CD4-positive, alpha-beta T cell (primary cell): ENCODE results near the gene CPA4. TPM values are rescaled to one million over a fixed set of nuclear protein-coding genes. Genes with fewer than 3 reads are reported as not detected.

ENCODE experiments used
- ATAC-seq: fragments of 200-7000 bp; cut with Tn5 transposase; one replicate; pipeline ENCODE4 v1.10.0; 2022; ENCODE audit warnings: mild to moderate bottlenecking; ENCODE audit not compliant: poor library complexity
- CTCF ChIA-PET: fragments of 350-600 bp; sonication (Branson Sonifier 250); formaldehyde crosslinking; loops from one replicate; lab custom pipeline; 2021; ENCODE audit warnings: antibody characterized with exemption, inconsistent platforms; lab: Charles Lee
- POLR2A ChIA-PET: fragments of 350-600 bp; sonication (Branson Sonifier 250); formaldehyde crosslinking; loops from one replicate; lab custom pipeline; 2021; ENCODE audit warnings: antibody characterized with exemption, inconsistent platforms; lab: Charles Lee
- DNase-seq, 14 experiments: peaks; one replicate each; pipeline ENCODE4 v3.0.0-alpha.2; 2013 to 2020; ENCODE audit warnings: mixed read lengths in 2 of 14
- H3K27ac ChIP-seq, 2 donors: one replicate each; pipeline versions ENCODE4 v1.5.1 to v1.7.0; 2013; ENCODE audit warnings: low read length in 2 of 2, low read depth in 1 of 2, mild to moderate bottlenecking in 1 of 2
- H3K27me3 ChIP-seq, 2 experiments: 1 replicate in 1 of 2; 2 replicates in 1 of 2; pipeline versions ENCODE4 v1.6.1 to v1.7.0; 2013; ENCODE audit warnings: low read length in 2 of 2, control low read depth in 1 of 2, mild to moderate bottlenecking in 1 of 2, moderate library complexity in 1 of 2; ENCODE audit not compliant: insufficient read depth in 2 of 2, control insufficient read depth in 1 of 2
- H3K36me3 ChIP-seq: one replicate; pipeline ENCODE4 v1.6.1; 2013; ENCODE audit warnings: low read length, control low read depth; ENCODE audit not compliant: insufficient read depth
- H3K4me1 ChIP-seq: one replicate; pipeline ENCODE4 v1.6.1; 2013; ENCODE audit warnings: low read length, control low read depth; ENCODE audit not compliant: insufficient read depth
- H3K4me3 ChIP-seq: one replicate; pipeline ENCODE4 v1.5.1; 2013; ENCODE audit warnings: mild to moderate bottlenecking, low read length, moderate library complexity
- H3K9me3 ChIP-seq, 2 experiments: 1 replicate in 1 of 2; 2 replicates in 1 of 2; pipeline versions ENCODE4 v1.6.1 to v1.7.0; 2013; ENCODE audit warnings: low read length in 2 of 2, mild to moderate bottlenecking in 2 of 2, control low read depth in 1 of 2, moderate library complexity in 1 of 2; ENCODE audit not compliant: control insufficient read depth in 1 of 2, insufficient read depth in 1 of 2
- H3K27ac Mint-ChIP-seq: one replicate; pipeline ENCODE4 v1.8.0; 2020; ENCODE audit warnings: mixed read lengths
- H3K27me3 Mint-ChIP-seq: one replicate; pipeline ENCODE4 v1.8.0; 2021; ENCODE audit warnings: mixed read lengths
- H3K36me3 Mint-ChIP-seq: one replicate; pipeline ENCODE4 v1.8.0; 2021; ENCODE audit warnings: low read depth, mixed read lengths
- H3K4me1 Mint-ChIP-seq: one replicate; pipeline ENCODE4 v1.8.0; 2021; ENCODE audit warnings: low read depth, mixed read lengths
- H3K4me3 Mint-ChIP-seq: one replicate; pipeline ENCODE4 v1.8.0; 2020; ENCODE audit warnings: mild to moderate bottlenecking, mixed read lengths
- H3K9me3 Mint-ChIP-seq: one replicate; pipeline ENCODE4 v1.8.0; 2020; ENCODE audit warnings: mixed read lengths
- intact Hi-C, 2 experiments: fragments of 100-400 bp; cut with DNase I in 1 of 2; cut with micrococcal nuclease in 1 of 2; formaldehyde crosslinking; loops; one replicate each; pipeline versions ENCODE4 v1.15.1 to v1.9.0; 2023 to 2025; cut with DNase I, micrococcal nuclease
- total RNA-seq, 174 experiments: library from RNA in 2 of 174; stranded (reverse) in 2 of 174; gene quantifications; one replicate each; pipeline ENCODE4 v1.2.3 and lab custom pipeline; 2021 to 2026
- TF ChIP-seq, protein P1 (sequence below): fragments of 200-600 bp; IDR thresholded peaks from one replicate; pipeline ENCODE4 v1.8.0; 2022; ENCODE audit warnings: antibody characterized with exemption, mild to moderate bottlenecking

CPA4 gene
- total RNA-seq, 2 experiments from 2014 or later = not detected

DNA sequence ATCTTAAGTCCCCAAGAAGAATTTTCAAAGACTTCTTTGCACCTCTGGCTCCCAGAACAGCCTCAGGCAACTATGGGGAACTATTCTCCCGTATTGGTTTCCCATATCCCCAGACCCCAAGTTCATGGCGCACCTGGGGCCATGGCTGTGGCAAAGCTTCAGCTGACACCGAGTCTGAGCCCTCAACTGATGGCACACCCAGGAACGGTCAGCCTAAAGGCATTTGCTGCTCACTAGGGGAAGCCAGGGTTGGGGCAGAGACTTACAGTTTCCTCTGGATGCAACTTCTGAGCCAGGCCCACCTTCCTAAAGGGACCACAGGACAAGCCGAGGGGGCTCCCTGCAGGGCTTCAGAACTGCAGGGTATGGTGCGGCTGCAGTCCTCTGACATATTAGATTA lies 73.6 kb downstream of the CPA4 start:
- ChIA-PET CTCF (no interaction called here), POLR2A (no interaction called here)
- TF ChIP-seq, protein P1, sequence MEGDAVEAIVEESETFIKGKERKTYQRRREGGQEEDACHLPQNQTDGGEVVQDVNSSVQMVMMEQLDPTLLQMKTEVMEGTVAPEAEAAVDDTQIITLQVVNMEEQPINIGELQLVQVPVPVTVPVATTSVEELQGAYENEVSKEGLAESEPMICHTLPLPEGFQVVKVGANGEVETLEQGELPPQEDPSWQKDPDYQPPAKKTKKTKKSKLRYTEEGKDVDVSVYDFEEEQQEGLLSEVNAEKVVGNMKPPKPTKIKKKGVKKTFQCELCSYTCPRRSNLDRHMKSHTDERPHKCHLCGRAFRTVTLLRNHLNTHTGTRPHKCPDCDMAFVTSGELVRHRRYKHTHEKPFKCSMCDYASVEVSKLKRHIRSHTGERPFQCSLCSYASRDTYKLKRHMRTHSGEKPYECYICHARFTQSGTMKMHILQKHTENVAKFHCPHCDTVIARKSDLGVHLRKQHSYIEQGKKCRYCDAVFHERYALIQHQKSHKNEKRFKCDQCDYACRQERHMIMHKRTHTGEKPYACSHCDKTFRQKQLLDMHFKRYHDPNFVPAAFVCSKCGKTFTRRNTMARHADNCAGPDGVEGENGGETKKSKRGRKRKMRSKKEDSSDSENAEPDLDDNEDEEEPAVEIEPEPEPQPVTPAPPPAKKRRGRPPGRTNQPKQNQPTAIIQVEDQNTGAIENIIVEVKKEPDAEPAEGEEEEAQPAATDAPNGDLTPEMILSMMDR = no peak
- H3K36me3 ChIP-seq = no peaks in the 10 kb centered on the region
- H3K27me3 ChIP-seq = peaks cover 0 to 2% of the 10 kb centered on the region in 2 experiments
- ATAC-seq = no peak
- DNase-seq = no peak
- H3K4me1 ChIP-seq = peaks cover 24% of the 10 kb centered on the region
- Mint-ChIP-seq H3K36me3 (no peaks in the 10 kb centered on the region), H3K27me3 (no peaks in the 10 kb centered on the region), H3K4me1 (peaks cover 33% of the 10 kb centered on the region), H3K4me3 (no peak overlapping the region), H3K9me3 (no peaks in the 10 kb centered on the region), H3K27ac (peak overlapping the region; percentile 73)
- peak overlapping the region; percentile 36 for H3K4me3 ChIP-seq
- H3K9me3 ChIP-seq = no peaks in the 10 kb centered on the region
- intact Hi-C loops = no loop called here
- H3K27ac ChIP-seq = peak overlapping the region in 1 of 2 donors; percentile 15

DNA sequence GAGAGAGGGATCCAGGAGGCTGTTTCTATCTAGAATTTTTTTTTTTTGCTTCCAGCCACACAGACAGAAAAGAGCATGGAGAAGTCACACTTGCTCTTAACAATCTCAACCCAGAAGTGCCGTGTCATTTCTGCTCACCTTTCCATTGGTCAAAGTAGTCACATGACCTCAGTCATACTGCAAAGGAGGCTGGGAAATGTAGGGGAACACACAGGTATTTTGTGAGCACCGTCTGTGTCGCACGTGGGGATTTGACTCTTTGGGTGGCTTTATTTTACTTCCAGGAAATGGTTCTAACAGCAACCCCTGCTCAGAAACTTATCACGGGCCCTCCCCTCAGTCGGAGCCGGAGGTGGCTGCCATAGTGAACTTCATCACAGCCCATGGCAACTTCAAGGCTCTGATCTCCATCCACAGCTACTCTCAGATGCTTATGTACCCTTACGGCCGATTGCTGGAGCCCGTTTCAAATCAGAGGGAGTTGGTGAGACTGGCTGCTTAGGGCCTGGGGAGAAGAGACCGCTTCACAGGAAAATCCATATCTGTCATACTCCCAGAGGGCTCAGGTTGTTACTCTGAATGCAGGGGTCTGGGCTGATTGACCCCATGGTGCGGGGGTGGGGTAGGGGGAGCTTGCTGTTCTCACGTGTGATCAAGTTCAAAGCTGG lies 74.3 kb downstream of the CPA4 start:
- Mint-ChIP-seq H3K36me3 (no peaks in the 10 kb centered on the region), H3K27me3 (no peaks in the 10 kb centered on the region), H3K27ac (peak overlapping the region; percentile 73), H3K4me1 (peaks cover 33% of the 10 kb centered on the region), H3K9me3 (no peaks in the 10 kb centered on the region), H3K4me3 (peak overlapping the region; percentile 48)
- Histone ChIP-seq H3K4me3 (peak overlapping the region; percentile 36), H3K4me1 (peaks cover 24% of the 10 kb centered on the region), H3K9me3 (no peaks in the 10 kb centered on the region), H3K36me3 (no peaks in the 10 kb centered on the region), H3K27ac (peak overlapping the region in 1 of 2 donors; percentile 59), H3K27me3 (no peaks in the 10 kb centered on the region)
- ChIA-PET CTCF (interaction anchor here (1.1 kb wide), 1 partner anchor 40 kb away, joined by 3 read pairs; no protein-coding TSS in a partner anchor), POLR2A (no interaction called here)
- peak; percentile 73 for ATAC-seq
- peak in 5 of 14 experiments; percentile 18 to 71 (median 53) for DNase-seq
- TF ChIP-seq, protein P1 = no peak
- intact Hi-C loops = no loop called here

DNA sequence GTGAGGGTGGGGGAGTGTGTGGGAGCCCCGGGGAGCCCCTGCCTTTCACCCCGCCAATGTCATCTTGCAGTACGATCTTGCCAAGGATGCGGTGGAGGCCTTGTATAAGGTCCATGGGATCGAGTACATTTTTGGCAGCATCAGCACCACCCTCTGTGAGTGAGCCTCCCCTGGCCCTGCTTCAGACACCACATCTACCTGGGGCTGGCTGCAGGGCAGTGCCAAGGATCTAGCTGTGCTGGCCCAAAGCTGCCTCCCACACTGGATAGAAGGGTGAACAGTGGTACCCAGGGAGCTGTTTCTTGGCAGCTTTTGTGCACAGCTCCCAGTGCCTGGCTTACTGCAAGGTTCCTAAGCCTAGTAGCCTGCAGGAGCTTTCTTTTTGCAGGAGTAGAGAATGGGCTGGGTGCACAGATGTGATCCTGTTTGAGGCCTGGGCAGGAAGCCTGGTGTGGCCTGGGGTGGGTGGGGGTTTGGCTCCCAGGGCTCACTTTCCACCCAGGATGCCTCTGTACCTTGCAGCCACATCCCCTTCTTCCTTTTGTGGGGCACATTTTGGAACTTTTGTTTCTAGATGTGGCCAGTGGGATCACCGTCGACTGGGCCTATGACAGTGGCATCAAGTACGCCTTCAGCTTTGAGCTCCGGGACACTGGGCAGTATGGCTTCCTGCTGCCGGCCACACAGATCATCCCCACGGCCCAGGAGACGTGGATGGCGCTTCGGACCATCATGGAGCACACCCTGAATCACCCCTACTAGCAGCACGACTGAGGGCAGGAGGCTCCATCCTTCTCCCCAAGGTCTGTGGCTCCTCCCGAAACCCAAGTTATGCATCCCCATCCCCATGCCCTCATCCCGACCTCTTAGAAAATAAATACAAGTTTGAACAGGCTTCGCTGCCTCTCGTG lies 75.1 kb downstream of the CPA4 start:
- Mint-ChIP-seq H3K4me3 (no peak overlapping the region), H3K27ac (peak overlapping the region; percentile 25), H3K27me3 (no peaks in the 10 kb centered on the region), H3K9me3 (no peaks in the 10 kb centered on the region), H3K4me1 (peaks cover 33% of the 10 kb centered on the region), H3K36me3 (no peaks in the 10 kb centered on the region)
- no peaks in the 10 kb centered on the region for H3K36me3 ChIP-seq
- intact Hi-C loops = no loop called here
- DNase-seq = no peak
- peak overlapping the region; percentile 36 for H3K4me3 ChIP-seq
- CTCF ChIA-PET = interaction anchor here (1.1 kb wide), 1 partner anchor 41 kb away, joined by 3 read pairs; no protein-coding TSS in a partner anchor
- ATAC-seq = no peak
- TF ChIP-seq, protein P1 = no peak
- POLR2A ChIA-PET = no interaction called here
- H3K9me3 ChIP-seq = no peaks in the 10 kb centered on the region
- peak overlapping the region in 1 of 2 donors; percentile 59 for H3K27ac ChIP-seq
- H3K27me3 ChIP-seq = no peaks in the 10 kb centered on the region
- peaks cover 24% of the 10 kb centered on the region for H3K4me1 ChIP-seq
